GM23248 (cell line): ENCODE measurements around the gene EIF4A2. TPM values are rescaled to one million over a fixed set of nuclear protein-coding genes. Genes with fewer than 3 reads are reported as not detected.

Source experiments
- DNase-seq: peaks from one replicate; pipeline ENCODE4 v3.0.0-alpha.2; 2015
- H2AFZ ChIP-seq: fragments of 200-600 bp; sonication (generic); 2 replicates; pipeline ENCODE4 v1.6.1; 2016; ENCODE audit warnings: antibody characterized with exemption
- H3F3A ChIP-seq: fragments of 200-600 bp; sonication (generic); 2 replicates; pipeline ENCODE4 v1.6.1; 2016; ENCODE audit warnings: mild to moderate bottlenecking, antibody characterized with exemption, mixed run types; ENCODE audit not compliant: insufficient read depth
- H3K27ac ChIP-seq: fragments of 200-600 bp; sonication (generic); 2 replicates; pipeline ENCODE4 v1.5.1; 2016; ENCODE audit warnings: mild to moderate bottlenecking
- H3K27me3 ChIP-seq: fragments of 200-600 bp; sonication (generic); replicated peaks from 2 replicates; pipeline ENCODE4 v1.6.1; 2016; ENCODE audit warnings: mild to moderate bottlenecking; ENCODE audit not compliant: insufficient read depth
- H3K36me3 ChIP-seq: fragments of 200-600 bp; sonication (generic); 2 replicates; pipeline ENCODE4 v1.6.1; 2016; ENCODE audit warnings: low read depth, mild to moderate bottlenecking
- H3K4me1 ChIP-seq: fragments of 200-600 bp; sonication (generic); 2 replicates; pipeline ENCODE4 v1.6.1; 2016; ENCODE audit warnings: mild to moderate bottlenecking; ENCODE audit not compliant: insufficient read depth
- H3K4me2 ChIP-seq: fragments of 200-600 bp; sonication (generic); one replicate; pipeline ENCODE4 v1.6.1; 2016; ENCODE audit warnings: mild to moderate bottlenecking; ENCODE audit not compliant: unreplicated experiment
- H3K4me3 ChIP-seq: fragments of 200-600 bp; sonication (generic); 2 replicates; pipeline ENCODE4 v1.5.1; 2016; ENCODE audit warnings: mild to moderate bottlenecking
- H3K79me2 ChIP-seq: fragments of 200-600 bp; sonication (generic); 2 replicates; pipeline ENCODE4 v1.6.1; 2016; ENCODE audit warnings: mild to moderate bottlenecking; ENCODE audit not compliant: insufficient read depth
- H3K9ac ChIP-seq: fragments of 200-600 bp; sonication (generic); 2 replicates; pipeline ENCODE4 v1.6.1; 2016; ENCODE audit warnings: mild to moderate bottlenecking
- H3K9me2 ChIP-seq: fragments of 200-600 bp; sonication (generic); 2 replicates; pipeline ENCODE4 v1.6.1; 2016; ENCODE audit warnings: mixed run types, mild to moderate bottlenecking, moderate library complexity; ENCODE audit not compliant: insufficient read depth
- H3K9me3 ChIP-seq: fragments of 200-600 bp; sonication (generic); one replicate; pipeline ENCODE4 v1.6.1; 2017; ENCODE audit warnings: low read depth
- H4K20me1 ChIP-seq: fragments of 200-600 bp; sonication (generic); 2 replicates; pipeline ENCODE4 v1.6.0; 2016; ENCODE audit not compliant: insufficient read depth
- EZH2 ChIP-seq: fragments of 200-600 bp; sonication (generic); IDR thresholded peaks from 2 replicates; pipeline ENCODE4 v1.6.1; 2018; ENCODE audit warnings: antibody characterized with exemption, mild to moderate bottlenecking; ENCODE audit not compliant: insufficient read depth, poor library complexity, severe bottlenecking
- EZH2phosphoT487 ChIP-seq: fragments of 200-600 bp; sonication (generic); IDR thresholded peaks from 2 replicates; pipeline ENCODE4 v1.6.1; 2018; ENCODE audit warnings: antibody characterized with exemption, moderate library complexity, mild to moderate bottlenecking, low read depth; ENCODE audit not compliant: insufficient read depth
- WGBS, 2 experiments: methylation state at CpG; one replicate each; pipeline ENCODE4 v1.1.6; 2015 to 2017; ENCODE audit warnings: low lambda C conversion rate in 2 of 2, low coverage in 1 of 2; ENCODE audit errors: missing lambda C conversion rate in 2 of 2; 5-methylcytosine and 5-hydroxymethylcytosine counted together
- in situ Hi-C: fragments of 300-500 bp; cut with MboI; formaldehyde crosslinking; loops from 2 replicates; pipeline ENCODE4 v1.15.0; 2020
- polyA plus RNA-seq: library from polyadenylated mRNA; unstranded; fragments of >200 nt; fragmentation: Nextera tagmentation; extraction: Ambion mirVana; gene quantifications from 2 replicates; pipeline ENCODE4 v1.2.1, GENCODE V29; 2016
- total RNA-seq: library from RNA; depleted of rRNA; stranded (reverse); fragments of >200 nt; shearing (Covaris generic); gene quantifications from 2 replicates; pipeline ENCODE4 v1.2.3, GENCODE V29; 2014

EIF4A2 gene
- total and polyA plus RNA-seq, 2 experiments from 2014 or later: 122 to 426 TPM

- peak; percentile 22 for DNase-seq
- Histone ChIP-seq H3K9ac (peak overlapping the region; percentile 99), H4K20me1 (peaks cover 59% of the 10 kb centered on the region), H3K4me2 (peak overlapping the region; percentile 99), H3K27ac (peak overlapping the region; percentile 87), H3K36me3 (peaks cover 64% of the 10 kb centered on the region), H2AFZ (no peak overlapping the region), H3K4me1 (peaks cover 34% of the 10 kb centered on the region), H3K9me3 (no peaks in the 10 kb centered on the region), H3K9me2 (no peaks in the 10 kb centered on the region), H3F3A (peaks cover 84% of the 10 kb centered on the region), H3K27me3 (no peaks in the 10 kb centered on the region), H3K79me2 (peaks cover 56% of the 10 kb centered on the region), H3K4me3 (peak overlapping the region; percentile 97)
- TF ChIP-seq EZH2phosphoT487 (no peak), EZH2 (no peak)
- in situ Hi-C loops: no loop called here
- WGBS, 2 experiments: 72 to 78% methylated on average over 3 of the region's 3 CpGs
Observed at GRCh38 chr3:186786922-186787321, 3.5 kb downstream of the EIF4A2 start.

GRCh38 chr3:186787642-186788481 is 4.5 kb downstream of the EIF4A2 start:
- Histone ChIP-seq H2AFZ (no peak overlapping the region), H3K79me2 (peaks cover 50% of the 10 kb centered on the region), H3K4me3 (peak overlapping the region; percentile 97), H3K9ac (peak overlapping the region; percentile 99), H3K4me2 (peak overlapping the region; percentile 99), H3K27ac (peak overlapping the region; percentile 87), H3F3A (peaks cover 88% of the 10 kb centered on the region), H3K9me2 (no peaks in the 10 kb centered on the region), H3K27me3 (no peaks in the 10 kb centered on the region), H3K4me1 (peaks cover 34% of the 10 kb centered on the region), H4K20me1 (peaks cover 59% of the 10 kb centered on the region), H3K36me3 (peaks cover 64% of the 10 kb centered on the region), H3K9me3 (no peaks in the 10 kb centered on the region)
- peak; percentile 12 for DNase-seq
- in situ Hi-C loops: no loop called here
- 75% methylated on average over 15 of the region's 15 CpGs for WGBS, 2 experiments
- no peak for TF ChIP-seq EZH2
- no peak for TF ChIP-seq EZH2phosphoT487

- 62% methylated on average over 13 of the region's 13 CpGs for WGBS, 2 experiments
- Histone ChIP-seq H3K9me3 (no peaks in the 10 kb centered on the region), H3K9ac (peak overlapping the region; percentile 99), H3K9me2 (no peaks in the 10 kb centered on the region), H3K27ac (peak overlapping the region; percentile 87), H3K79me2 (peaks cover 46% of the 10 kb centered on the region), H4K20me1 (peaks cover 59% of the 10 kb centered on the region), H3K4me1 (peaks cover 34% of the 10 kb centered on the region), H3K4me3 (peak overlapping the region; percentile 97), H3K27me3 (no peaks in the 10 kb centered on the region), H3K4me2 (peak overlapping the region; percentile 99), H3K36me3 (peaks cover 64% of the 10 kb centered on the region), H2AFZ (no peak overlapping the region), H3F3A (peaks cover 93% of the 10 kb centered on the region)
- in situ Hi-C loops: no loop called here
- peak; percentile 13 for DNase-seq
- TF ChIP-seq EZH2phosphoT487: no peak
- no peak for TF ChIP-seq EZH2
Observed at GRCh38 chr3:186788482-186789370, 5.3 kb downstream of the EIF4A2 start.

GRCh38 chr3:186789554-186790260 is 6.3 kb downstream of the EIF4A2 start:
- in situ Hi-C loops: no loop called here
- Histone ChIP-seq H4K20me1 (peaks cover 53% of the 10 kb centered on the region), H3K9me3 (no peaks in the 10 kb centered on the region), H3K79me2 (peaks cover 37% of the 10 kb centered on the region), H3K27ac (peak overlapping the region; percentile 87), H3K4me2 (no peak overlapping the region), H3K36me3 (peaks cover 58% of the 10 kb centered on the region), H3K27me3 (no peaks in the 10 kb centered on the region), H3K4me1 (peaks cover 34% of the 10 kb centered on the region), H2AFZ (no peak overlapping the region), H3K9me2 (no peaks in the 10 kb centered on the region), H3F3A (peaks cover 86% of the 10 kb centered on the region), H3K4me3 (no peak overlapping the region), H3K9ac (peak overlapping the region; percentile 99; the same call in 1 of the 2 replicates)
- TF ChIP-seq EZH2phosphoT487 (no peak), EZH2 (no peak)
- peak; percentile 10 for DNase-seq
- 49 to 51% methylated on average over 4 of the region's 4 CpGs for WGBS, 2 experiments
